ENCODE measurements around the gene GRIK3.
"Not testable (repeated sequence)": the region's sequence is repeated elsewhere in the genome, so short reads cannot be mapped to it uniquely, and the experiment has no call there.

Gene GRIK3

DNA sequence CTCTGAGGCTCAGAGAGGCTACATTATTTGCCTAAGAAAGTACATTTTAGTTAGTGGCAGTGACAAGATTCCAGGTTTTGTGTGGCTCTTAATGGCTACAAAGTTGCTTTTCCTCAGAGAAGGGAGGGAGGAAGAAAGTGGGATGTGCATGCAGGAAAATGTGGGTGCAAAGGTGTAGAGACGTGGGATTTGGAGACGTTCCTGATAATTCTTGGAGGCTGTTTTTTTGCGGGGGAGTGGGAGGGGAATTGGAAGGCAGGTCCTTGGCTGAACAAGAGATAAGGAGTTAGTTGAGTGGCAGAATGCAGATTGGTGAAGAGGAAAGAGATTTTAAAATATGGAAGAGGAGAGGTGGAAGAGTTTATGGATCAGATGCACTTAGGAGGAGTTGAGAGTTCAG, 258.1 kb downstream of the GRIK3 start:
- FAIRE-seq (no peak), DNase-seq (ENCODE audit: insufficient read length, low spot score) (no peak)
- TF ChIP-seq POLR2A (IDR thresholded peaks at IDR 0.05; ENCODE audit: low read depth, low read length): no peak

- DNase-seq (ENCODE audit: insufficient read length, low spot score): no peak
- TF ChIP-seq POLR2A (IDR thresholded peaks at IDR 0.05; ENCODE audit: low read depth, low read length): no peak
- no peak for FAIRE-seq
Observed at GRCh38 chr1:36775716-36776115, 258.6 kb downstream of the GRIK3 start.

DNA sequence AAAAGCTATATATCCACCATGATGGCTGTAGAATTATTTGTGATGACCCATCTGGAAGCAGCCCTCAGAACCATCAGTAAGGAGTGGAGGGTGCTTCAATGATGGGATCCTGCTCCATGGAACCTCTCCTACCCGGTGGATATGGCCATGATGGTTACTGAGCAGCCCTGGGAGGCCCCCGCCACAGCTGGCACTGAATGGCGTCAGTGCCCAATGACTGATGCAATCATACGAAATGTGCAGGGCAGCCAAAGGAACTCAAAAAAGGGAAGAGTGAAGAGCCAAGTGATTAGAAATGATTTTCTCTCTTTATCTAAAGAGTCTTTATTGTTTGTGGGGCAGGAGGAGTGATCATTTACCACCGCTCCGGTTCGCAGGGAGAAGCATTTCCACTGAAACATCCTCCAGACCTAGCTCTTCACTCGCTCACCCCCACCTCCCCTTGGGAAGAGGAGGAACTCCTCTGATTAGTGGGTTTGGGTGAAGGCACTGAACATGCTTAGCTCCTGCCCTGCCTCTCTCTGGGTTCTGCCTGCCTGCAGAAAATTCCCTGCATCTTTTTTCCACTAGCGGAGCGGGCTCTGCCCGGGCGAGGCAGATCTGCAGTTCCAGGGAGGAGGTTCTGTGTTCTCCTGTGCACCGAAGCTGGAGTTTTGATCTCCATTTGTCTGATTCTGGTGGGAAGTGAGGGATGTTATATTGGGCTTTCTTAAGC, 260.3 kb downstream of the GRIK3 start:
- FAIRE-seq: no peak

DNA sequence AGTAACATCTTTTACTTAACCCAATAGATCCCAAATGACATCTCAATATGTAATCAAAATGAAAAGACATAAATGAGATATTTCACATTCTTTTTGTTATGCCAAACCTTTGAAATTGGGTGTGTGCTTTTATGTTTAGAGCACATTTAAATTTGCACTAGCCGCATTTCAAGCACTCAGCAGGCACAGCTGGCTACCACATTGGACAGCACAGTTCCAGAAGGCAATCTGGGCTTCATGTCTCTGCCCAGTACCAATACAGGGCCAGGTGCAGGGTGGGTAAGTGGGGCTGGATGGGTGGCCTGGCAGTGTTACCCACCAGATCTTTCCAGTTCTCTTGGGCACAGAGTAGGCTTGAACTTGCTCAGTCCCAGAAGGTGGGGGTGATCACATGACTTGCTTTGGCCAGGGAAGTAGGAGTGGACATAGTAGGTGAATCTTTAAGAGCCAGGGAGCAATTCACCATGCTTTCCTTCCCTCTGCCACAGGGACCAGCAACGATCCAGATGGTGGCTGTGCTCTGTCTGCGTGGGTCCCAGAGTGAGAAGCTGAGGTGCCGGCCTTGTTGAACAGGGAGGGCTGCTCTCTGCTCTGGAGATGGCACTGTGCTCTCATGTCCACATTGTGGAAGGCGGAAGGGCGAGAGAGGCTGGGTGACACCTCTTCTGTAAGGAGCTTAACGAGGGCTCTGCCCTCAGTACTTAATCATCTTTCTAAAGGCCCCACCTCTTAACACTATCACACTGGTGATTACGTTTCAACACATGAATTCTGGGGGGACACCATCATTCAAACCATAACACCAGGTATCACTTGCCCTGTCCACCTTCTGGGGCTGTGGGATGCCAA, 261.4 kb downstream of the GRIK3 start:
- DNase-seq (ENCODE audit: insufficient read length, low spot score) (no peak), FAIRE-seq (no peak)

More for the DNA sequence above, 260.3 kb downstream of the GRIK3 start:
- TF ChIP-seq POLR2A (IDR thresholded peaks at IDR 0.05; ENCODE audit: low read depth, low read length): no peak
- DNase-seq (ENCODE audit: insufficient read length, low spot score): no peak

GRCh38 chr1:36771660-36772284, 262.5 kb downstream of the GRIK3 start:
- FAIRE-seq: no peak
- no peak for DNase-seq (ENCODE audit: insufficient read length, low spot score)
- TF ChIP-seq POLR2A (IDR thresholded peaks at IDR 0.05; ENCODE audit: low read depth, low read length): no peak

More for the DNA sequence above, 261.4 kb downstream of the GRIK3 start:
- no peak for TF ChIP-seq POLR2A (IDR thresholded peaks at IDR 0.05; ENCODE audit: low read depth, low read length)

- no peak for DNase-seq (ENCODE audit: insufficient read length, low spot score)
- no peak for FAIRE-seq
- no peak for TF ChIP-seq POLR2A (IDR thresholded peaks at IDR 0.05; ENCODE audit: low read depth, low read length)
Observed at GRCh38 chr1:36771240-36771639, 263.1 kb downstream of the GRIK3 start.

GRCh38 chr1:36769886-36770830, 264.2 kb downstream of the GRIK3 start:
- no peak for TF ChIP-seq POLR2A (IDR thresholded peaks at IDR 0.05; ENCODE audit: low read depth, low read length)
- FAIRE-seq (no peak), DNase-seq (ENCODE audit: insufficient read length, low spot score) (no peak)

DNA sequence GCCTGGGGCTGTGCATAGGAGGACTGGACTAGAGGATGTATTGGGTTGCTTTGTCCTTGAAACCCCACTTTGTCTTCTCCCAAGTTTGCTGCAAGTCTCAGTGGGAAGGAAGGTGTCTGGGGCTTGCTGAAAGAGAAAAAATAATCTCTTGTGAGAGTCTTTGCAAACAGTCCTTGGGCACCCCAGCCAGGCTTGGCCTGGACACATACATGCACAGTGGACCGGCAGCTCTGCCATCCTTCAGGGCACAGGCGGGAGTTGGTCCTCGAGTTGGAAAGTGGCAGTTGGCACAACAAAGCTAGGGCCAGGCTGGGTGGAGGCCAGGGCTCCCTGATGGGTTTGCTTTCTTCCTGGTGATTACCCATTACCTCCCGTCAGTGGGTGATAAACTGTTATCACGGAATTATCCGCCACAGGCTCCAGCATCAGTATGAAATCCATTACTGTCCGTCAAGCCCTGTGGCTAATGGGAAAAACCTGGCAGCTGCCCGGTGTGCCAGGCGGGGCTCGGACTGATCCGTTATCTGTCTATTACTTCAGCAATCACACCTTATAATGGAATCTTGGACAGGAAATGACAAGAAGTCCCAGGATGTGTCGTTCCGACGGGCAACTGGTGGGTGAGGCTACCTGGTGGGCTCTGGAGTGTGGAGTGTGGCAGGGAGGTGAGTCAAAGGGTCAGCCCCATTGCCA, 265.7 kb downstream of the GRIK3 start:
- DNase-seq (ENCODE audit: insufficient read length, low spot score) (no peak), FAIRE-seq (no peak)
- TF ChIP-seq POLR2A (IDR thresholded peaks at IDR 0.05; ENCODE audit: low read depth, low read length): no peak

GRCh38 chr1:36767429-36767828, 266.9 kb downstream of the GRIK3 start:
- DNase-seq (ENCODE audit: insufficient read length, low spot score); FAIRE-seq: not testable (repeated sequence)

GRCh38 chr1:36766481-36766880, 267.8 kb downstream of the GRIK3 start:
- FAIRE-seq (no peak), DNase-seq (ENCODE audit: insufficient read length, low spot score) (no peak)
- TF ChIP-seq POLR2A (IDR thresholded peaks at IDR 0.05; ENCODE audit: low read depth, low read length): no peak

- no peak for FAIRE-seq
- TF ChIP-seq POLR2A (IDR thresholded peaks at IDR 0.05; ENCODE audit: low read depth, low read length): no peak
- DNase-seq (ENCODE audit: insufficient read length, low spot score): no peak
Observed at GRCh38 chr1:36765785-36766300, 268.5 kb downstream of the GRIK3 start.

GRCh38 chr1:36764798-36765197, 269.5 kb downstream of the GRIK3 start:
- DNase-seq (ENCODE audit: insufficient read length, low spot score) (no peak), FAIRE-seq (no peak)
- no peak for TF ChIP-seq POLR2A (IDR thresholded peaks at IDR 0.05; ENCODE audit: low read depth, low read length)

- DNase-seq (ENCODE audit: insufficient read length, low spot score) (no peak), FAIRE-seq (no peak)
- no peak for TF ChIP-seq POLR2A (IDR thresholded peaks at IDR 0.05; ENCODE audit: low read depth, low read length)
Observed at GRCh38 chr1:36763771-36764170, 270.5 kb downstream of the GRIK3 start.
